Left hindlimb (tissue), 1 donor: ENCODE data around the gene INPP4A.
"Not testable (repeated sequence)": the region's sequence is repeated elsewhere in the genome, so short reads cannot be mapped to it uniquely, and the experiment has no call there.

ENCODE experiments used
- DNase-seq: peaks from one replicate; pipeline ENCODE4 v3.0.0-alpha.2; 2018

INPP4A gene

GRCh38 chr2:98569197-98569793, 124.6 kb downstream of the INPP4A start:
- no peak for DNase-seq

DNA sequence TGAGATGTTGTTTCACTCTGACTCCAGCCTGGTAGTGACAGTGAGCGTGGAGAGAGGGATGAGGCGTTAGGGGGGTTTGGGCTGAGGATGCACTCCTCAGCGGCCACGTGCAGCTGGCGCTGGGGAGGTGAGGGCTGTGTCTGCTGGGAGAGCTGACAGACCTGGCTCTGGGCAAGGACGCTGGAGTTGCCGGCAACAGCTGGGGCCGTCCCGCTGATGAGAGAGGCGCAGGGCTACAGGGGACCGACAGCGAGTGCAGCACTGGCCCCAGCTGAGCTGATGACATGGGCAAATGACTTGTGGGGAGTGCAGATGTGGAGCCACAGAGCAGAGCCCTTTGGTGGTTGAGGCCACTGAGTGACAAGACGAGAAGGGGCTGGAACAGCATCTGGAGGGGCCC, 125.3 kb downstream of the INPP4A start:
- DNase-seq: no peak

- no peak for DNase-seq
These were observed 125.7 kb downstream of the INPP4A start for GRCh38 chr2:98570356-98570755.

DNA sequence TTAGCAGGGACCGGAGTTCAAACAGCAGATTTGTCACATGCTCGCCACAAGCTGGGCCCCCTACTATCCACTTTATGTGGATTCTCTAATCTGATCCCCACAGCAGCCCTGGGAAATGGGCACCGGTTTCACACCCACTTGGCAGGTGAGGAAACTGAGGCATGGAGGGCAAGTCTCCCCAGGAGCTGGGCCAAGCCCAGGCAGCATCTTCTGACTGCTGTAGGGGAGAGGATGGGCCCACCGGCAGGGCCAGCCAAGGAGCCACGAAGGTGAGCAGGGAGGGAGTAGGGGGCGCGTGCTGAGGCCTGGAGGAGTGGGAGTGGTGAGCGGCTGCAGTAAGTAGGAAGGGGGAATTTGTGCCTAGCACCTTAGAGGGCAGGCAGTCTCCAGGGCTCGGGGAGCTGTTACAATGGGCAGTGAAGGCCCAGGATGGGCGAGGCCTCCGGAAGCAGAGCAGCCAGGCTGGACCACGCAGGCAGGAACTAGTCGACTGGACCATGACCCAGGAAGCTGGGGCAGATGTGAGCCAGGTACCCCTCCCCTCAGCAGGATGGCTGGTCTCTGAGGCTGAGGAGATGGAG, 126.6 kb downstream of the INPP4A start:
- no peak for DNase-seq

DNA sequence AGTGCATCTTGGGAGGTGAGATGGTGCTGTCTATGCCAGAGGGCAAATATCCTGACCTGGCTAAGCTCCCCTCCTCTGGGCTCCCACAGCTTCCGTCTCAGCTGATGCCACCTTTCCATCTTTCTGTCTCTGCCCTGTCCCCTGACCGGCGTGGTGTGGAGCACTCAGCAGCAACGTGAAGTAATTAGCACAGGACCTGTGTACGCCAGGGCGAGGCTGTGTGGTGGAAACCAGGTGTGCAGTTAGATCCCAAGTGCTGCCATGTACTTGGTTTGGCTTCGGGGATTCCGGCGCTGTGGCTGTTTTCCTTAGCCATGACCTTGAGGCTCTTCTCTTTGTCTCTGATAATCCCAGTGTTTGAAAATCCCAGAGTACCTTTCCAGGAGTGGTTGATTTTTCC, 127.1 kb downstream of the INPP4A start:
- no peak for DNase-seq

- DNase-seq: no peak
These were observed 127.6 kb downstream of the INPP4A start for GRCh38 chr2:98572211-98572610.

DNA sequence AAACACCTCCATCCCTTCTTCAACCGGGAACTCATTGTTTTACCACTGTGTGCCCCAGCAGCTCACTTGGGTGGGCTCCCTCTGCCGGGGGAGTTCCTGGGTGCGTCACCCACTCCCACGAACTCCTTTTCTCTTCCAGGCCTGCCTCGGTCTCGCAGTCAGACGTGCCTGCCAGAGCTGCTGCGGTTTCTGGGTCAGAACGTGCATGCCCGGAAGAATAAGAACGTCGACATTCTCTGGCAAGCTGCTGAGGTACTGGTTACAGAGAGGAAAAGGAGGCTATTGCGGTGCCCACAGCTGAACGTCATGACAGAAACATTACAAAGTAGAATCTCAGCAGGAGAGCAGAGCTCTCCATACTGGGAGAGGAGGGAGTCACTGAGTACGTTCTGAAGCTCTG, 128.0 kb downstream of the INPP4A start:
- DNase-seq: no peak

- no peak for DNase-seq
These were observed 128.8 kb downstream of the INPP4A start for GRCh38 chr2:98573426-98573825.

- no peak for DNase-seq
These were observed 132.1 kb downstream of the INPP4A start for GRCh38 chr2:98576666-98577312.

DNA sequence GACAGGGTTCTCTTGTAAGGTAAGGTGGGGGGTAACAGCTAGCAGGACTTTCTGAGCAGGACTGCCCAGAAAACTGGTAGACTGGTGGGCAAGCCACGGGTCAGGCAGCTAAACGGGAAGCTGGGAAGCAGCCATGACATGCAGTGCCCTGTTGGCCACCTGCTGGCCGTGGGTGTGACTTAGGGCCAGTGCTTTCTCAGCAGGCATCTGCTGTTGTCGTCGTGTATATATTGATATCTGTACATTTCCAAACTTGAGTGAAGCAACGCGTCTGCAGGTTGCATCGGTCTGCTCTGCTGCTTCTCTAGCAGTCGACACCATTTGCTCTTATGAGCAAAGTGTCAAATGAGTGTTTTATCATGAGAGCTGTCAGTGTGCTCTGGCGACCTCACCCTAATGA, 132.7 kb downstream of the INPP4A start:
- no peak for DNase-seq

DNA sequence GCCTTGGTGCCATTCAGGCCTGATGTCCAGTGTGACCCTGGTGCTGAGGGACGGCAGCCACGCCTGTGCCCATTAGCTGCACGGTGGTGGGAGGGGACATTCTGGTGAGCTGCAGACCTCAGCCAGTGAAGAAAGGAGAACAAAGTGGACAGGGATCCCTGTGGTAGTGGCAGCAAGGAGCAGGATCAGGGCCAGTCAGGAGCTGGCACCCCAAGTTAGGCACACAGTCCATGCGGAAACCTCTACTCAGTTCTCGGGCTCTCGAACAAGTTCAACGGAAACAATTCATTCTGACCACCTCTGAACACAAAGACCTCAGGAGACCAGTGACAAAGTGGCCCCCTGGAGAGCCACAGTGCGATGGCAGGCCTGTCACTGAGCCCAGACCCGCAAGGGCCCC, 133.6 kb downstream of the INPP4A start:
- no peak for DNase-seq

- DNase-seq: no peak
These were observed 135.3 kb downstream of the INPP4A start for GRCh38 chr2:98579926-98580325.

DNA sequence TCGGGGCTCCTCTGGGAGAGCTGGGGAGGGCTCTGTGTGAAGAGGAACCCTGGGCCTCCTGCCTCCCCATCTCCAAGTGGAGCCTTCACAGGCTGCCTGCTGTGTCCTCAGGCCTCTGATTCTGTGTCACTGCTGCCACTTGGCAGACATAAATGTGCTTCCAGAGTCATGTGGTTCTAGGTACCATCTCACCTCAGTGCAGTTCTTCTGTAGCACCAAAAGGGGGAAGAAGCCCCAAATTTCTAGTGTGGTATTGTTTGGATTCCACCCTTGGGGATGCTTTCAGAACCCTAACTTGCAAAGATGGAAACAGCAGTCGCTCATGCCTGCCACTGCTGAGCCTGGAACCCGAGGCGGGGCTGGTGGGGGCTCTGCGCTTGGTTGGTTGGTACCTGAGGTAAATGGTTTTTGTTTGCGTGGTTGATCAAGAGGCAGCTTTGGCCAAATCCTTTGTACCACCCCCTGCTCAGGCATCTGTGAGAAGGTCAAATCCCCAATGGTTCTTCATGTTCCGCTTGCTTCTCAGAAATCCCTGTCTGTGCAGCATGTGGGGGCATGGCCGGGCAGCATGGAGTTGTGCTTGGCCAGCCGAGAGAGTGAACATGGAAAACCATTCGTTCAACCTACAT, 136.1 kb downstream of the INPP4A start:
- no peak for DNase-seq

DNA sequence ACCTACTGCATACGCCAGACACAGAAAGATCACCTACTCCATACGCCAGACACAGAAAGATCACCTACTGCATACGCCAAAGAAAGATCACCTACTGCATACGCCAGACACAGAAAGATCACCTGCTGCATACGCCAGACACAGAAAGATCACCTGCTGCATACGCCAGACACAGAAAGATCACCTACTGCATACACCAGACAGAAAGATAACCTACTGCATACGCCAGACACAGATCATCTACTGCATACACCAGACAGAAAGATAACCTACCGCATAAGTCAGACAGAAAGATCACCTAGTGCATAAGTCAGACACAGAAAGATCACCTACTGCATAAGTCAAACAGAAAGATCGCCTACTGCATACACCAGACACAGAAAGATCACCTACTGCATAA, 137.9 kb downstream of the INPP4A start:
- no peak for DNase-seq

GRCh38 chr2:98583276-98583675, 138.6 kb downstream of the INPP4A start:
- no peak for DNase-seq

- no peak for DNase-seq
These were observed 139.4 kb downstream of the INPP4A start for GRCh38 chr2:98583816-98584618.

GRCh38 chr2:98585386-98585785, 140.7 kb downstream of the INPP4A start:
- DNase-seq: no peak

- no peak for DNase-seq
These were observed 142.0 kb downstream of the INPP4A start for GRCh38 chr2:98586551-98587140.

DNA sequence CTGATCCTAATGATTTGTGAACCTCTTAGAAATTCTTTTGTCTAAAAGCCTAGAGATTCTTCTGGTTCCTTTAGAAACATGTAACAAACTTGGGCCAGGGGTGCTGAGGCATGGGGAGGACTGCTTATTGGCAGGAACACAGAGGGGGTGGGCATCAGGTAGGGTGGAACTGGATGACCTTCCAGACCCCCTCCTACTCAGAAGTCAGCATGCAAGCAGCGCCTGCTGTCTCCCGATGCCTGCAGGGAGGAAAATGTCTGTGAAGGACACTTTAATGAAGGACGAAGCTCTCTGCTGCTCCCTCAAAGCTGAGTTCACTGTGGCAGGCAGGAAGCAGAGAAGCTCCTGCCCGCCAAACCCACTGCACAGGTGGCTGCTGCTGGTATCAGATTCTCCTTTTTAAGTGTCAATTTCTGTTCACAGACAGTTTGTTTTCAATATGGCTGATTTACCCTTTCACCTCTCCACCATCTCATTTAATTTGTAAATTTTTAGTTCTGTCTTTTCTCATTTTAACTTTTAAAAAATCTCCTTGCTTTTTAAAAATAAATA, 144.3 kb downstream of the INPP4A start:
- no peak for DNase-seq

GRCh38 chr2:98589489-98589888, 144.8 kb downstream of the INPP4A start:
- DNase-seq: no peak

DNA sequence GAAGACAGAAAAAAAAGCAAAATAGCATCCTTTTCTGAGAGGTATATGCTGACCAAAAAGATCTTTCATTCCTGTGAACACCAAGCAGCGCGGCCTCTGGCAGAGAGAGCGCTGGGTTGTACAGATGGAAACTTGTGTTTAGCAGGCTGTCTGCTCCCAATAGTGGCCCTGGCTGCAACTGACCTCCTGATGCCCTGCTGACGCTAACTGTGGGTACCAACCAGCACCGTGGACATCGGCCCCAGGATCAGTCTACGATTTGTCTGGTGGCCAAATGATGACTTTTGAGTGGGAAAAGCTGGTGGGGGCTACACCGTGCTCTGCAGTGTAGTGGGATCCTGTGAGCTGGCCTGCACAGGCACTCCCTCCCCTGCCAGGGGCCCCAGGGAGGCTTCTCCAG, 147.9 kb downstream of the INPP4A start:
- no peak for DNase-seq

- not testable (repeated sequence) for DNase-seq
These were observed 150.0 kb downstream of the INPP4A start for GRCh38 chr2:98594665-98595064.
